ENCODE results near the gene SLAMF9.
A peak's percentile ranks its signal among the peaks of the same experiment; 100 is the strongest.

The SLAMF9 gene

DNA sequence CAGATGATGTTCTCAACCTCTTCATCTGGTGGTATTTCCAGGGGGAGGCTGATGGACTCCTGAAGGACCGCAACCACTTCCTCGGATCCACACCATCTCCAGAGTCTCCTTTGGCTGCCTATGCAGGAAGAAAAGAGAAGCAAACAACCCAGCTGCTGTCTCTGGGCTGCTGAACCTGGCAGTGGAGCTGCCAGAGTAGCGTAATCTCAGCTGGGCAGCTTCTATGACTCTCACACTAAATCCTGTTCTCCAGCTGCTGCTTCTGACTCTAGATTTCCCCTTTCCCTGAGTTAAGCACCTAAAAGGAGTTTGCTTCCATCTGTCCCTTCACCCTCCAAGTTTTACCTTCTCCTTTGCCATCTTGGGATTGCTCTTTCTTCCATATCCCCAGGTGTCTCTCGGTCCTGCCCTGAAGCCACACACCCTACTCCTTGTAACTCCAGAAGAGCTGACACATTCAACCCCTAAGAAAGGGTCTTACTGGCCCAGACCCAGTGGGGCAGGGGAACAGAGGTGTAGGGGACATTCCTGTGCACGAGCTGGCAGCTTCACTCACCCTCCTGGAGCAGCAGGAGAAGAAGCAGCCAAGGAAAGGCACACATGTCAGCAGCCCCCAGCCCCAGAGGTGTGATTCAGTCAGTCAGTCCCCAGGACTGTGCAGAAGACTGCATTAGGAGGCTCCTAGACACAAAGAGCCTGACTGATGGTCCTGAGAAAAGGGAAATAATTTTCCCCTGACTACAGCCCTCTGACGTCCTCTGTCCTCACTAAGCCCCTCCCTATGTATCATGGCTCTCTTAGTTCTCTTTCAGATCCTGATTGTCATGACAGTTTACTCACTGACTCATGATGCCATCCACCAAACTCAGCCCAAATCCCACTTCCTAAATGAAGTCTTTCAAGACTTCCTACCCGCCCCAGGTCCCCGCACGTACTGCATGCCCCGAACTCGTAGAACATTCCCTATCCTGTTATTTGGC is at the start of gene SLAMF9:
Gene SLAMF9, minus strand, starts transcription at position 702 of the 980 bp plus-strand sequence. Its CDS starts 100 bp downstream, at position 602.
- intact Hi-C loops (cut with DNase I) = no loop called here
- DNase-seq = peak in 1 of 10 donors; percentile 24

DNA sequence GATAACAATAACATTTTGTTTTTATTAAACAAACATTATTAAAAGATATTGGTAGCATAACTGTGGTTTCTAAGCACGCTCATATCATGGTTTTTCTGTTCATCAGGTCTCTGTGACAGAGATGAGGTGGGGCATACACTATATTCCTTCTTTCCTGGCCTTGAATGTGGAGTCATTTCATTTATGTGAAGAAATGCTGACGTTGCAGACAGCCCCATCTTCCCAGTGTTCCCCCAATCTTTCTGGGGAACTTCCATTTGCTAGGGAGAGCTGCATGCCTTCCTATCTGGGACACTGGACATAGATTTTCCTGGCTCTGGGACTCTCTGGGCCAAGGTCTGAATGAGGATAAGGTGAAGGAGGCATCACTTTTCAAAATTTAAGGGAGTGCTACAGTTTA is 47.4 kb upstream of the SLAMF9 start:
- intact Hi-C loops (cut with DNase I) = loop anchor here (10.0 kb wide), 2 partner anchors 207 to 867 kb away; no protein-coding TSS in a partner anchor
- DNase-seq = no peak

DNA sequence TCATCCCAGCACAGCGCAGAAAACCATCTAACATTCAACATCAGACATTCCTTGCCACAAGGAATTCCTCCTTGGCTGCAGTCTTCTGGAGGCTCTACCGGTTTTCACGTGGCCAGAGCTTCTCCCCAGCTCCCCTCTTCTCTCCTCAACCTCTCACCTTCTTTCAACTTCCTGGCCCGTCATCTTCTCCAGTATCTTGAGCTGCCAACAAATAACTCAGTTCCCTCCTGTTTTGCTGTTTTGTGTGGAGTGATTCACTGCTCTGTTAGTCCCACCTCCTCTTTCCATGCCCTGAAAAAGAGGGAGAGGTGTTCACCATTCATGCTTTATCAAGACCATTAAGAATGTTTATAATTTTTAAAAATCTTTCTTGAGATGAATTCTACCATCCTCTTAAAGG is 45.2 kb upstream of the SLAMF9 start:
- DNase-seq = no peak
- intact Hi-C loops (cut with DNase I) = no loop called here

DNA sequence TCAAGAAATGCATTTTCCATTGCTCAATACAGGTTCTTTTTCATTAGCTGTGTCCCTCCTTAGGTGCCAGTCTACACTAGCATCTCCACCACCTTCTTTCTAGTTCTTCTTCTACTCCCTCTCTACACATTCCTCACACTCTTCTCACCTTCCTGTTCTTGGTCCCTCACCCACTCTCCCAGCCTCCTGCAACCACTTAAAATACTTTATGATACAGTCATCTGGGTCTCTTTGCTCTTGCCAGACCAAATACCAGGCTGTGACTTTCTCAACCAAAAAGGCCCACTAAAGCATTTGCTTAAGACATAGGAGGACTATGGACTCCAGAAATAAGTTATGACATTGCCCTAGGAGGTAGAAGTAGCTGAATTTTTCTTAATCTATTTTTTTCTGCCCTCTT is 42.6 kb upstream of the SLAMF9 start:
- intact Hi-C loops (cut with DNase I) = no loop called here

DNA sequence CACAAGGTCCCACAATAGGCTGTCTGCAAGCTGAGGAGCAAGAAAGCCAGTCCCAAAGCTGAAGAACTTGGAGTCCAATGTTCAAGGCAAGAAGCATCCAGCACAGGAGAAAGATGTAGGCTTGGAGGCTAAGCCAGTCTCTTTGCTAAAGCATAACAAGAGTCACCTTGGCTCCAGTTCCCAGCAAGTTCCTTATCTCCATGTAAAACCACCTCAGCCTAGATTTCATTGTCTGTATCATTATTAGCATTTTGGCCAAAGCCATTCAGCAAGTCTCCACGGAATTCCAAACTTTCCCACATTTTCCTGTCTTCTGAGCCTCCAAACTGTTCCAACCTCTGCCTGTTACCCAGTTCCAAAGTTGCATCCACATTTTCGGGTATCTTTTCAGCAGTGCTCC is 40.9 kb upstream of the SLAMF9 start:
- no peak for DNase-seq
- intact Hi-C loops (cut with DNase I) = no loop called here

More for the DNA sequence above, 42.6 kb upstream of the SLAMF9 start:
- no peak for DNase-seq

DNA sequence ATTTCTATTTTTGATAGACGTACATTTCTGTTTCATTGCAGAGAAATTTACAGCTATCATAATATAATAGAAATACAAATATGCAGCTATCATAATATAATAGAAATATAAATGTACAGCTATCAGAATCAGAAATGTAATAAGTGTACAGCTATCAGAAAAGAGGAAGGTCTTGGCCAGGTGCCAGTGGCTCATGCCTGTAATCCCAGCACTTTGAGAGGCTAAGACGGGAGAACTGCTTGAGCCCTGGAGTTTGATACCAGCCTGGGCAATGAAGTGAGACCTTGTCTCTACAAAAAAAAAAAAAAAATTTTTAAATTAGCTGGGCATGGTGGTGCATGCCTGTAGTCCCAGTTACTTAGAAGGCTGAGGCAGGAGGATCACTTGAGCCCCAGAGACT is 39.9 kb upstream of the SLAMF9 start:
- intact Hi-C loops (cut with DNase I) = no loop called here
- DNase-seq = no peak

DNA sequence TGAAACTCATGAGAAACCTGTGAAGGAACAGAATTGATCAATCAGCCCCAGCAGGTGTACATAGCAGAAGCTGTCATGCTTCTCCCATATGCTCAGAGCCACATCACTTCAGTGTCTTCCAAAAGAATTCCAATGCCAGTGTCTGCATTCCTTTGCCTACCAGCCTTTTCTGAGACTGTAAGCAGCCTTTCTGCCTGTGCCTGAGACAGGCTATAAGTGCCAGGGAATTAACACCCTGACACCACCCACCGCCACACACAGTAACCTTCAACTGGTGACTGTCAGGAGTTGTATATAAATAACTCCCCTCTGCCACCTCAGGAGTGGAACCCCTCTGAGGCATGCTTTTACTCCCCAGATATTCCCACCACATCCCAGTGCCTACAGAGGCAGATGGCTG is 38.1 kb upstream of the SLAMF9 start:
- no peak for DNase-seq
- intact Hi-C loops (cut with DNase I) = no loop called here

DNA sequence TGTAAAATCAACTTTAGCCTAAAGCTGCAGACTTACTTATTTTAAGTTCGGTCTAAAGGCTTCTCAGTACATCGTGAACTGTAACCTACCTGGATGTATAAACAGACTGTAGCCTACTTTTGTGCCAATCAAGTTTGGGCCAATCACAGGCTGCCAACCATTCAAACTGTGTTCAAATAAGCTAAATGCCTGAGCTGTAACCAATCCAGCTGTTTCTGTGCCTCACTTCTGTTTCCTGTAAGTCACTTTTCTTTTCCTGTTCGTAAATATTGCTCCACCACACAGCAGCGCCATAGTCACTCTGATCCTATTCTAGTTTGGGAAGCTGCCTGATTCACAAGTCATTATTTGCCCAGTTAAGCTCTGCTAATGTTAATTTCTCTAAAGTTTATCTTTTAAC is 37.5 kb upstream of the SLAMF9 start:
- intact Hi-C loops (cut with DNase I) = no loop called here
- no peak for DNase-seq

DNA sequence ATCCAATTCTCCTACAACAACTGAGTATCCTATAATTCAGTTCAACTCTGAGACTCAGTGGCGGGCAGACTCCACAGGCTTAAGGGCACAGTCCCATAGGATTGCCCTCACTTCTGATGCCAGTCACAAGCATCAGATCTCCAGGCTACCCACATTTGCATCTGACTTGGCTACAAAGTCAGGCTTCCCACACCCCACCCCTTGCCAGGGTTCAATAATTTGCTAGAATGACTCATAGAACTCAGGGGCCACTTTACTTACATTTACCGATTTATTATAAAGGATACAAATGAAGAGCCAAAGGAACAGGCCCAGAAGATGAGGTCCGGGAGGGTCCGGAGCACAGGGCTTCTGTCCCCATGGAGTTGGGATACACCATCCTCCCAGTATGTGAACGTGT is 36.0 kb upstream of the SLAMF9 start:
- DNase-seq = no peak
- intact Hi-C loops (cut with DNase I) = no loop called here

DNA sequence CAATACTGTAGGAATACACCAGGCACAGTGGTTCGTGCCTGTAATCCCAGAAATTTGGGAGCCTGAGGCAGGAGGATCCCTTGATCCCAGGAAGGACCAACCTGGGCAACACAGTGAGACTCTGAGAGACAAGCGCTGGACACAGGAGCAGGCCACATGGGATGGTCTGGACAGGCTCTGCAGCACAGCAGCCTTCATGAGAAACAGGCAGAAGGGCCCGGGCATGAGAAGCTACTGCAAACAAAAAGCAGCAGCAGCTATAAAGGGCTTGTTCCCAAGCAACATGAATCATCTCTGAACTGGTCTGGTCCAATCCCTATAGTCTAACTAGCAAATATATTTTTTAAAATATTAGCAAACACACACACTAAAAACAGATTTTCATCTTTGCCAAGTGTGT is 35.5 kb upstream of the SLAMF9 start:
- DNase-seq = no peak
- intact Hi-C loops (cut with DNase I) = no loop called here

DNA sequence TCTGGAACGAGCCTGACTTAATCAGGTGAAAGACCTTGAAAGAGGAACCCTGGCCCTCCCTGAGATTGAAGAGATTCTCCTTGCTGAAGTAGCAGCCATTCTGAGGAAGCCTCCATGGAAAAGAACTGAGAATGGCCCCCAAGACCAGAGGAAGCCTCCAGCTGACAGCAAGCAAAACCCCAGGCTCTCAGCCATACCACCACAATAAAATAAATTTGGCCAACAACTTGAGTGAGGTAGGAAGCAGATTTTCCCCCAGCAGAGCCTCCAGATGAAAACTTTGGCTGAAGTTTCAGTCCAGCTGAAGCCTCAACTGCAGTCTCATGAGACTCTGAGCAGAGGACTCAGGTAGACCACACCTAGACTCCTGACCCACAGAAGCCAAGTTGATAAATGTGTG is 34.0 kb upstream of the SLAMF9 start:
- intact Hi-C loops (cut with DNase I) = no loop called here
- DNase-seq = no peak

DNA sequence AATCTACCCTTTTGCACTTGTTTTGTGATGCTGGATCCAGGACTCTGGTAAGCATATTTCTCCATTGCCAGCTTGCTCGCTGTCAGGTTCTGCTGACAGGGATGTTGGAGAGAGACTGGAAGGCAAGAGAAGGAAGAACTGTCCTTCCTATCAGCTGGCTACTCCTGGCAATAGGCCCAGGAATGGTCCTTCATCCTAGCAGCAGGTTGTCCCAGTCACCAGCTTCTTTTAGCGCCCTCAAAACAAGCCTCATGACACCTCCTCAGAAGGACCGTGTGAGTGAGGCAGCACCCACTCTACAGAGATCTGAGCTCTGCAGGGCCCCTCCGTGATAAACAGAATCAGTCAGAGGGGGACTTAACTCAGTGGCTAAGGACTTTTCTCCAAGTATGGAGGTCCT is 33.1 kb upstream of the SLAMF9 start:
- no peak for DNase-seq
- intact Hi-C loops (cut with DNase I) = no loop called here

DNA sequence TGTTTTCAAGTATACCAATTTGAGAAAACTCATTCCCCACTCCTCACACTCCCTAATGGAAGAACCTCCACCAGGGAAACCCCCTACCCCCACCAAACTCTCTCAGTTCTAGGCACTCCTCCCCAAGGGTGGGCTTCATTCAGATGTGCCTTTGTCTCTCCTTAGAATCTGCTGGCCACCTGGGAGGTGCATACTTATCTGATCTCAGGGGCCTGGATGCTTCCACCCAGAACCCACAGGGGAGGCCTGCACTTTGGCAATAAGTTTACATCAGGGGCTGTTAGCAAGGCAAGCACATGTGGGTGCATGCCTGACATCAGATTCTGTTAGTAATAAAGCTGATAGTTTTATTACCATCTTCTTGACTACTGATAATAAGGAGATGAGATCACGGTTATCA is 32.5 kb upstream of the SLAMF9 start:
- intact Hi-C loops (cut with DNase I) = no loop called here
- DNase-seq = no peak

DNA sequence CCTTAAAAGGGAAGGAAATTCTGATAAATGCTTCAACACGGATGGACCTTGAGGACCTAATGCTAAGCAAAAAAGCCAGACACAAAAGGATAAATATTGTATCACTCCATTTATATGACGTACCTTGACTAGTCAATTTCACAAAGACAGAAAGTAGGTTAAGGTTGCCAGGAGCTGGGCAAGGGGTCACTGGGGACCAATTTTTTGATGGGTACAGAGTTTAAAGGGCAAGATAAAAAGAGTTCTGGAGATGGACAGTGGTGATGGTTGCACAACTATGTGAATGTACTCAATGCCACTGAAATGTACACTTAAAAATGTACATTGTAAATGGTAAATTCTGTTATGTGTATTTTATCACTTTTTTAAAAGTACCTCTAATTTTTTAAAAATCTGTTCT is 32.1 kb upstream of the SLAMF9 start:
- intact Hi-C loops (cut with DNase I) = no loop called here

DNA sequence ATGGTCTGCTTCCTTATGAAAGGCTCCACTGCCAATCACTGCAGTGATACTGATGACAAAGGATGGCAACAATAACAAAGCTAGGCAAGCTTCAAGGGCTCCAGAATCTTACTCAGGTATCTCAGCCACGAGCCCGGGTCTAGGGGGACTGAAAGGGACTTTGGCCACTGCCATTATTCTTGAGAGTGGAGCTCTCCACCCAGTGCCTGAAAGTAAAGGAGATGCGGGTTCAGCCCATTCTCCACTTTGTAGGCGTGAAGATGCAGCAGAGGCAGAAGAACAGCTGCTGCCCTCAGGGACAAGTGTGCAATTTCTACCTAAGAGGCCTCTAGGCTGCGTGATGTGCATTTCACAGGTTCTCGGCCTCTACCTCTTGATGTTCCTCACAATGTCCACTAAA is 31.4 kb upstream of the SLAMF9 start:
- DNase-seq = no peak

More for the DNA sequence above, 32.1 kb upstream of the SLAMF9 start:
- DNase-seq = no peak

DNA sequence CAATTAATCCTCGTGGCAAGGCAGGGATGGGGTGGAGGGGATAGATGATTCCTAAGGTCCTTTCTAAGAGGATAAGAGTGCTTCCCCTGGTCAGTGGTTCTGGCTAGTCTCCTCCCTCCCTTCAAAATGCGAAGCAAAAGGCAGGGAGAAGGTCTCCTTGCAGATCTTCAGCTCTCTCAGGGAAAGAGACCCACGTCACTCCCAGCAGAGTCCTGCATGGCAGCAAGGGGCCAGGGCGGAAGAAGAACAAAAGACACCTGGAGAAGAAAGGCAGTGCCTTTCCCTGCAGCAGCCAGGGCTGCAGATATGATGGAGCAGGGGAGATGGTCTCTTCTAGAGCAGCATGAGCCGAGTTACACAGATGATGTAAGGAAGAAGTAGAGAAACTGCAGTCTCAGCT is 29.6 kb upstream of the SLAMF9 start:
- intact Hi-C loops (cut with DNase I) = no loop called here
- DNase-seq = no peak

More for the DNA sequence above, 31.4 kb upstream of the SLAMF9 start:
- intact Hi-C loops (cut with DNase I) = no loop called here

DNA sequence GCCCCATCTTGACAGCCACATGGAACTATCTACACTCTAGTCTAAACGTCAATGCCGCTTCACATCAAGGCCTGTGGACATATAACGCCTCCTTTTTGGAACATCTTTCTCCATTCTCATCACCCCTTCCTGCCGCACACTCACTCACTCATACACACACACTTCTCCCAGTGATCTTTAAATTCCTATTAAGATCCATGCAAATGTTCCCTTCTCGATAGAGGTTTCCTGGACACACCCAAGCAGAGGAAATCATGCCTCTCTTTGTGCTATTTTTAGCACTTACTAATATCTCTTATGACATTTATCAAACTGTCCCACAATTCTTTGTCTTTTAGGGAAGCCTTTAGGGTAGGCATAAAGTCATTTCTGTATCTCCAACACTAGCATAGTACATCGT is 28.2 kb upstream of the SLAMF9 start:
- intact Hi-C loops (cut with DNase I) = no loop called here
- no peak for DNase-seq

DNA sequence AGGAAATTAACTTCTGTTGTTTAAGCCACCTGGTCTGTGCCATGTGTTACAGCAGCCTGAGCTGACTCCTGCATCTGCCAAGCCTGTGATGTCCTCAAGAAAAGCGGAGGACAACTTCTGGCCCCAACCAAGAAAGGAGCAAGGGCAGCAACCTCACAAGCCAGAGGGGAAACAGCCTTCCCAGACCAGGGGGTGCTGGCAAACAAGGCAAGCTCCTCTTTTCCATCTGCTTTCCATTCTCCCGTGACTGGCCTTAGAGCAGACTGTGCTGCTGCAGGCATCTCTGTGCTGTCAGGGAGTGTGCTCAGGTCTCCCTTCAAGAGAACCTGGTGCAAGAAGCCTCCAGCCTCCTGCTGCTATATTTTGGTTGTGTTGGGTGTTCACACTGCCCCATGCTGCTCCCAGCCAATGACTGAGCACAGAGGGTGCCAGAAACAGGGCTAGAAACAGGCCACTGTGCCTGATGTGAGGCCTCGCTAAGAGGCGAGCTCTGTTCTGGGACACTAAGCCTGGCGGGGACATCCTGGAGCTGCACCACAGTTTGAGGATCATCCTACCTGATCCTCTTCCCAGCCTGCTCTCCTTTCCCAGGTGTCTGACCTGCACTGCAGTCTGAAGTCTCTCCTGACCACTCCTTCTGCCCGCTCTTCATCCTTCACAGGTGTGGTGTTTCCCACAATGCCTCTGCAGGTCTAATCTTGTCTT is 27.5 kb upstream of the SLAMF9 start:
- DNase-seq = no peak
- intact Hi-C loops (cut with DNase I) = no loop called here

DNA sequence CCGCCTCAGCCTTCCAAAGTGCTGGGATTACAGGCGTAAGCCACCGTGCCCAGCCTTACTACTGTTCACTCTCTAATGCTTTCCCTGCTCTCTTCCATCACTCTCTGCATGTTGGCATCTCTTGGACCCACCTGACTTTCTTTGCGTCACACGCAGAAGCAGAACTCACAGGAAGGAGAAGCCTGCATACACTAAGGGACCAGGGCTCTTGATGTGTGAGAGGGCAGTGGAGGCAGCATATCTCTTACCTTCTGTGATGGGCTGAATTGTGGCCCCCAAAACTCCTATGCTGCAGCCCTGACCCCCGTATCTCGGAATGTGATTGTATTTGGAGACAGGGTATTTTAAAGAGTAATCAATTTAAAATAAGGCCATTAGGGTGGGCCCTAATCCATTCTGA is 26.7 kb upstream of the SLAMF9 start:
- intact Hi-C loops (cut with DNase I) = no loop called here
- no peak for DNase-seq

DNA sequence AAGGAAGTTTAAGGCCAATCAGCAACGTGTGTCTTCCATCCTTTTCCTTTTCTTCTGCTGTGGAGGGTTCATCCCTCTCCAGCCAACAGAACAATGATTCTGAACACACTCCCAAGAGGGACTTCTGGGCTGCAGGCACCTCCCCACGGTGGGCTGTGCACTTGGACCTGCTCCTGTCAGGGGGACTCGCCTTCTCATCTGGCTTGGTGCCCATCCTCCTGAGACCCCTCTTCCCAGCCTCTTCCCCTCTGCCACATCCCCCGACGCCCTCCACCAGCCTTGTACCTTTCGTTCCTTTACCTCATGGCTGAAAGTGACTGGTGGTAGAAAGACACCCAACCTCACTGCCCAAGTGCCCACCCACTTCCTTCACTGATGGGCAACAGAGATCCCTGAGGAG is 26.0 kb upstream of the SLAMF9 start:
- intact Hi-C loops (cut with DNase I) = no loop called here
- DNase-seq = no peak

DNA sequence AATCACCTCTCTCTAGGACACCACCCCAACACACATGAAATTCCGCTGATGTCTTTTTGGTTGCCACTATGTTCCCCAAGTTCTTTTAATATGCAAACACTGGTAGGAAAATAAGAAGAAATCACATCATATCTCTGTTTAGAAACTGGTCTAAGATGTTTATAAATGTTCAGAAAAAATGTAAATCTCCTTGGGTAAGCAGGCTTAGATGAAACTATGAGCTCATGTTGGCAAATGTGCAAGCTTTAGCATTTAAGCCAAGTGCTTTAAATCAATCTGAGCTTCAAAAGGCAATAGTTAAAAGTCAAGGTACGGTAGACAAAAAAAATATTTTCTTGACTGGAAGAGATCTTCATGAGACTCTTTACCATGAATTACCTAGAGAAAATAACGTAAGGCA is 25.2 kb upstream of the SLAMF9 start:
- DNase-seq = no peak
- intact Hi-C loops (cut with DNase I) = no loop called here

DNA sequence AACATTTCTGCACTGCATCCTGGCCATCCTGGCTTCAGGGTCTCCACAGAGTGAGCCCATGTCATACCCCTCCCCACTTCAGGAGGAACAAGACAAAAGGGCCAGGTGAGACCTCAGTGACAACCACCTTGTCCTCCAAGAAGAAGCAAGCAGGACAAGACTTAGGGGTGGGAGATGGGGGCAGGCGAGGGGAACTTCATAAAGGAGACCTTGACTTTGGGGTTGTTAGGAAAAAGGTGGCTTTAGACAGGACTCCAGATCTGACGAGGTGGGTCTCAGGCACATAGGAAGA is 24.0 kb upstream of the SLAMF9 start:
- no peak for DNase-seq
- intact Hi-C loops (cut with DNase I) = no loop called here
